Progenitor cell of endocrine pancreas (in vitro differentiated cells): ENCODE data around the gene CRMP1. TPM values are rescaled to one million over a fixed set of nuclear protein-coding genes. Genes with fewer than 3 reads are reported as not detected.

ENCODE experiments used
- DNase-seq: peaks from one replicate; pipeline ENCODE4 v3.0.0; 2021; ENCODE audit warnings: low spot score; ENCODE audit not compliant: unreplicated experiment
- H3K27ac Mint-ChIP-seq: 2 replicates; pipeline ENCODE4 v1.8.0; 2021; ENCODE audit warnings: mild to moderate bottlenecking, moderate library complexity, mixed read lengths
- H3K27me3 Mint-ChIP-seq: 2 replicates; pipeline ENCODE4 v1.8.0; 2021; ENCODE audit warnings: mixed read lengths
- H3K36me3 Mint-ChIP-seq: 2 replicates; pipeline ENCODE4 v1.8.0; 2022; ENCODE audit warnings: mixed read lengths; ENCODE audit not compliant: insufficient read depth
- H3K4me1 Mint-ChIP-seq: 2 replicates; pipeline ENCODE4 v1.8.0; 2021; ENCODE audit warnings: low read depth, mixed read lengths
- H3K4me3 Mint-ChIP-seq: 2 replicates; pipeline ENCODE4 v1.8.0; 2021; ENCODE audit warnings: low read depth, mild to moderate bottlenecking, moderate library complexity, mixed read lengths
- H3K9me3 Mint-ChIP-seq: 2 replicates; pipeline ENCODE4 v1.8.0; 2021; ENCODE audit warnings: low read depth, mixed read lengths
- total RNA-seq: library from RNA; stranded (reverse); gene quantifications from 2 replicates; pipeline ENCODE4 v1.2.1, GENCODE V29; 2021
- TF ChIP-seq, protein P1 (sequence below): fragments of 200-600 bp; sonication (generic); IDR thresholded peaks from one replicate; pipeline ENCODE4 v1.5.0; 2021; ENCODE audit warnings: antibody characterized with exemption, mild to moderate bottlenecking; ENCODE audit not compliant: unreplicated experiment

CRMP1 gene
- total RNA-seq, 1 donor from 2014 or later, result 17.6 TPM

GRCh38 chr4:5919571-5919970 is 26.7 kb upstream of the CRMP1 start:
- H3K27ac Mint-ChIP-seq, result no peak overlapping the region
- no peak for DNase-seq
- TF ChIP-seq, protein P1, sequence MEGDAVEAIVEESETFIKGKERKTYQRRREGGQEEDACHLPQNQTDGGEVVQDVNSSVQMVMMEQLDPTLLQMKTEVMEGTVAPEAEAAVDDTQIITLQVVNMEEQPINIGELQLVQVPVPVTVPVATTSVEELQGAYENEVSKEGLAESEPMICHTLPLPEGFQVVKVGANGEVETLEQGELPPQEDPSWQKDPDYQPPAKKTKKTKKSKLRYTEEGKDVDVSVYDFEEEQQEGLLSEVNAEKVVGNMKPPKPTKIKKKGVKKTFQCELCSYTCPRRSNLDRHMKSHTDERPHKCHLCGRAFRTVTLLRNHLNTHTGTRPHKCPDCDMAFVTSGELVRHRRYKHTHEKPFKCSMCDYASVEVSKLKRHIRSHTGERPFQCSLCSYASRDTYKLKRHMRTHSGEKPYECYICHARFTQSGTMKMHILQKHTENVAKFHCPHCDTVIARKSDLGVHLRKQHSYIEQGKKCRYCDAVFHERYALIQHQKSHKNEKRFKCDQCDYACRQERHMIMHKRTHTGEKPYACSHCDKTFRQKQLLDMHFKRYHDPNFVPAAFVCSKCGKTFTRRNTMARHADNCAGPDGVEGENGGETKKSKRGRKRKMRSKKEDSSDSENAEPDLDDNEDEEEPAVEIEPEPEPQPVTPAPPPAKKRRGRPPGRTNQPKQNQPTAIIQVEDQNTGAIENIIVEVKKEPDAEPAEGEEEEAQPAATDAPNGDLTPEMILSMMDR, result no peak
- no peaks in the 10 kb centered on the region for H3K36me3 Mint-ChIP-seq
- H3K4me3 Mint-ChIP-seq, result no peak overlapping the region
- H3K27me3 Mint-ChIP-seq, result peaks cover 38% of the 10 kb centered on the region
- H3K9me3 Mint-ChIP-seq, result no peaks in the 10 kb centered on the region
- H3K4me1 Mint-ChIP-seq, result no peaks in the 10 kb centered on the region

DNA sequence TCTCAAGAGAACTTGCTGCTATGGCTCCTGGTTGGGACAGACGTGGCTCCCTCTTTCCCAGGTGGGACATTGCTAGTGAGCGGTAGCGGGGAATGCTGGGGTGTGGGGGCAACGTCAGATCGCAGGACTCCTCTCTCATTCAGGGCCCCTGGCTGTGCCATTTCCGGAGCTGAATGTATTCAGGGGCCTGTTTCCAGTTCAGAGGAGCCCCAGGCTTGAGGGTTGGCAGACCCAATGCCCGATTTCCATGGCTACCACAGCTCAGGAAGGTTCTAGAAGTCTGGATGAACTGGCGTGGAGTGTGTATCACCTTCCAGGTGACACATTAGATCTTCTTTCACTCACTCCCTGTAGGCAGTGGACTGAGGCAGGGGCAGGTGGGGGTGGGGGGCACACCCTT is 26.2 kb upstream of the CRMP1 start:
- Mint-ChIP-seq H3K4me3 (no peak overlapping the region), H3K4me1 (no peaks in the 10 kb centered on the region), H3K27me3 (peaks cover 36% of the 10 kb centered on the region), H3K9me3 (no peaks in the 10 kb centered on the region), H3K27ac (no peak overlapping the region), H3K36me3 (no peaks in the 10 kb centered on the region)
- TF ChIP-seq, protein P1, result no peak
- no peak for DNase-seq

DNA sequence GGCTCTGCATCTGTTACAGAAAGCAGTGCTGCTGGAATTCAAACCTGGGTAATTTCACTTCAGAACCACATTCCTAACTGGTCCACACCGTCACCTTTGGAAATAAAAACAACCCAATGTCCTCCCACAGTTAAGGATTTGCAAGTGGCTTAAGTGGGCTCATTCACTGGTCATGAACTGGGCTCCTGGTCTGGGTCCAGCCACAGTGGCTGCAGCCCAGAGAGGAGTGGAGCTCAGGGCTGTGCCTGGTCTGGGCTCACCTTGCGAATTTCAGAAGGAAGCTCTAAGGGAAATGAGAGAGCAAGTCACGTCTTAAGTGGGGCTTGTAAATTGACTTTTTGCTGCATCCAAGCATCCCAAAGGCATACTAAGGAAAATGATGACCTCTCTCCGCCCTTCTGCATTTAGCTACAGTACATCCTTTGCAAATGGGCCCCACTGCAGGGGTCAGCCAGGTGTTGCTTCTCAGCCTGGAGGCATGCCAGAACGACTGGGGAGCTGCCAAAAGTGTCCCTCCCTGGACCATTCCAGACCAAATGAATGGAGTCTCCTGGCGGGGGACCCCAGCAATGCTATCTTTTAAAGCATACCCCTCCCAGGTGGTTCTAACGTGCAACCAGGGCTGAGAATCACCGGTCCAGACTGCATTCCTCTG is 25.6 kb upstream of the CRMP1 start:
- DNase-seq, result no peak
- TF ChIP-seq, protein P1, result no peak
- no peak overlapping the region for H3K27ac Mint-ChIP-seq
- no peaks in the 10 kb centered on the region for H3K36me3 Mint-ChIP-seq
- no peak overlapping the region for H3K4me3 Mint-ChIP-seq
- peaks cover 36% of the 10 kb centered on the region for H3K27me3 Mint-ChIP-seq
- no peaks in the 10 kb centered on the region for H3K9me3 Mint-ChIP-seq
- H3K4me1 Mint-ChIP-seq, result no peaks in the 10 kb centered on the region

DNA sequence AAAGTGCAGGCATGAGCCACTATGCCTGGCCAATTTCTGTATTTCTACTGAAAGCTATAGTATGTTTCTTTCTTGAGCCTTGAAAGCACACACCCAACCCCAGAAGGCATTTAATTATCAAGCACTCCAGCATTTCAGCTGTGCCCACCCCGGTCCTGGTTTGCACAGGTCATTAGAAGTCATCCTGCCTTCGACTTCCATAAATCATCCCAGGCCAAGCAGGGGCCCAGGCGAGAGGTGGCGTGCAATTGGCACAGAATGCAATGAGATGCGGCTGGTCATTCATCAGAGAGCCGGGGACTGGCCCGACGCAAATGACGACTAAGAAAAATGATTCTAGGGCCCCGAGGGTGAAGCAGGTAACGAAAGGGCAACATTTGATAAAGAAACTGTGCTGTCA is 24.8 kb upstream of the CRMP1 start:
- no peaks in the 10 kb centered on the region for H3K9me3 Mint-ChIP-seq
- no peak overlapping the region for H3K27ac Mint-ChIP-seq
- TF ChIP-seq, protein P1, result no peak
- no peak overlapping the region for H3K4me3 Mint-ChIP-seq
- no peaks in the 10 kb centered on the region for H3K4me1 Mint-ChIP-seq
- peaks cover 29% of the 10 kb centered on the region for H3K27me3 Mint-ChIP-seq
- H3K36me3 Mint-ChIP-seq, result no peaks in the 10 kb centered on the region
- no peak for DNase-seq

DNA sequence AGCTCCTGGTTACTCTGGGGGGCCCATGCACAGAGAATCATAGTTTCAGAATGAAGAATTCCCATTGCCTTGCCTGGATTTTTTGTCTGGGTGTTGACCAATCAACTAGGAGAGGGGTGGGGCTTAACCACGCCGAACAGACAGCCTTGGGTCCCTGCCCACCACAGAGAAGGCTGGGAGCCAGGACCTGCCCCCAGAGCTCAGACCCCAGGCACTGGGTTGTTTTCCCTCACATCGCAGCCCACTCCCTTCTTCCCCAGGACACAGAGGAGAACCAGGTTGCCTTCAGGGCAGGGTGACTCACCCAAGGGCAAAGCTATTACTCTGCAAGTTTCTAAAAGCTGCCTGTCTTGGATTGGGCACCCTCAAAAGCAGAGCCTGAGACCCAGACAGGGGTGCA is 23.3 kb upstream of the CRMP1 start:
- peaks cover 21% of the 10 kb centered on the region for H3K27me3 Mint-ChIP-seq
- peaks cover 2% of the 10 kb centered on the region for H3K9me3 Mint-ChIP-seq
- TF ChIP-seq, protein P1, result no peak
- no peaks in the 10 kb centered on the region for H3K36me3 Mint-ChIP-seq
- DNase-seq, result no peak
- no peaks in the 10 kb centered on the region for H3K4me1 Mint-ChIP-seq
- no peak overlapping the region for H3K27ac Mint-ChIP-seq
- H3K4me3 Mint-ChIP-seq, result no peak overlapping the region
